K562 (cell line): ENCODE data around the gene ZCWPW1. TPM values are rescaled to one million over a fixed set of nuclear protein-coding genes. Genes with fewer than 3 reads are reported as not detected.
A peak's percentile ranks its signal among the peaks of the same experiment; 100 is the strongest.

Experiments
- CAMTA2 ChIP-seq: fragments of 250-450 bp; sonication (Bioruptor Pico); conservative IDR thresholded peaks from 2 replicates; pipeline ENCODE4 v1.5.1; 2022
- CHCHD3 ChIP-seq: fragments of 250-450 bp; sonication (Bioruptor Pico); IDR thresholded peaks from 2 replicates; pipeline ENCODE4 v2.1.2; 2022; ENCODE audit warnings: mild to moderate bottlenecking
- CSDE1 ChIP-seq, 2 experiments: fragments of 450-650 bp; IDR thresholded peaks; 2 replicates each; pipeline ENCODE4 v1.6.1; 2016; ENCODE audit warnings: mild to moderate bottlenecking in 1 of 2
- HNRNPL ChIP-seq: fragments of 200-400 bp; formaldehyde crosslinking; IDR thresholded peaks from 2 replicates; pipeline ENCODE4 v1.6.1; 2017; ENCODE audit warnings: low read depth, mild to moderate bottlenecking, low read length
- KAT2B ChIP-seq: IDR thresholded peaks from one replicate; pipeline ENCODE4 v1.6.1; 2012; ENCODE audit warnings: low read depth, mild to moderate bottlenecking, control low read depth, inconsistent platforms, low read length, moderate library complexity
- SIX5 ChIP-seq, 2 experiments: IDR thresholded peaks; 2 replicates each; pipeline ENCODE4 v1.6.1; 2011; ENCODE audit warnings: low read length in 2 of 2, borderline replicate concordance in 1 of 2, low read depth in 1 of 2, mild to moderate bottlenecking in 1 of 2, moderate library complexity in 1 of 2; ENCODE audit not compliant: insufficient read depth in 1 of 2
- ZNF165 ChIP-seq: fragments of 250-450 bp; sonication (Bioruptor Pico); IDR thresholded peaks from 2 replicates; pipeline ENCODE4 v1.4.0; 2020; ENCODE audit warnings: borderline replicate concordance
- ZNF431 ChIP-seq: sonication (generic); formaldehyde crosslinking; IDR thresholded peaks from 2 replicates; pipeline ENCODE4 v1.8.0; 2022; ENCODE audit warnings: mild to moderate bottlenecking, missing genetic modification reagents
- polyA plus RNA-seq, 8 experiments: library from polyadenylated mRNA; depleted of rRNA in 4 of 8; stranded (reverse) in 5 of 8; unstranded in 3 of 8; fragments of >200 nt; fragmentation: Nextera tagmentation in 2 of 8; fragmentation: Illumina TruSeq in 1 of 8; extraction: Ambion mirVana in 2 of 8; extraction: Trizol in 1 of 8; gene quantifications; 2 replicates each; pipeline versions ENCODE4 v1.2.1 to v1.2.3, GENCODE V29; 2011 to 2014; ENCODE audit warnings: inconsistent platforms in 1 of 8, missing spikeins in 1 of 8
- total RNA-seq, 7 experiments: library from RNA; depleted of rRNA in 6 of 7; stranded (reverse); fragments of >200 nt in 6 of 7; fragmentation: Illumina TruSeq in 2 of 7; extraction: Trizol in 2 of 7; gene quantifications; 2 replicates each; pipeline versions ENCODE4 v1.2.1 to v1.2.3, GENCODE V29; 2011 to 2021; ENCODE audit warnings: low replicate concordance in 1 of 7
- TF ChIP-seq, protein P1 (sequence below): sonication (generic); formaldehyde crosslinking; IDR thresholded peaks from 2 replicates; pipeline ENCODE4 v1.8.1; 2022; ENCODE audit warnings: missing genetic modification reagents
- TF ChIP-seq, protein P2 (sequence below): sonication (generic); formaldehyde crosslinking; IDR thresholded peaks from 2 replicates; pipeline ENCODE4 v1.8.0; 2022; ENCODE audit warnings: mild to moderate bottlenecking, missing genetic modification reagents
- TF ChIP-seq, protein P3 (sequence below): fragments of 450-650 bp; formaldehyde crosslinking; IDR thresholded peaks from 2 replicates; pipeline ENCODE4 v1.4.0; 2020; ENCODE audit warnings: mild to moderate bottlenecking, moderate library complexity

ZCWPW1 gene
- total and polyA plus RNA-seq, 9 of the 15 experiments (the other 6 are each of a cell fraction or from before 2014, with no cell fraction given): 0.18 to 1.7 (median 1.2) TPM

DNA sequence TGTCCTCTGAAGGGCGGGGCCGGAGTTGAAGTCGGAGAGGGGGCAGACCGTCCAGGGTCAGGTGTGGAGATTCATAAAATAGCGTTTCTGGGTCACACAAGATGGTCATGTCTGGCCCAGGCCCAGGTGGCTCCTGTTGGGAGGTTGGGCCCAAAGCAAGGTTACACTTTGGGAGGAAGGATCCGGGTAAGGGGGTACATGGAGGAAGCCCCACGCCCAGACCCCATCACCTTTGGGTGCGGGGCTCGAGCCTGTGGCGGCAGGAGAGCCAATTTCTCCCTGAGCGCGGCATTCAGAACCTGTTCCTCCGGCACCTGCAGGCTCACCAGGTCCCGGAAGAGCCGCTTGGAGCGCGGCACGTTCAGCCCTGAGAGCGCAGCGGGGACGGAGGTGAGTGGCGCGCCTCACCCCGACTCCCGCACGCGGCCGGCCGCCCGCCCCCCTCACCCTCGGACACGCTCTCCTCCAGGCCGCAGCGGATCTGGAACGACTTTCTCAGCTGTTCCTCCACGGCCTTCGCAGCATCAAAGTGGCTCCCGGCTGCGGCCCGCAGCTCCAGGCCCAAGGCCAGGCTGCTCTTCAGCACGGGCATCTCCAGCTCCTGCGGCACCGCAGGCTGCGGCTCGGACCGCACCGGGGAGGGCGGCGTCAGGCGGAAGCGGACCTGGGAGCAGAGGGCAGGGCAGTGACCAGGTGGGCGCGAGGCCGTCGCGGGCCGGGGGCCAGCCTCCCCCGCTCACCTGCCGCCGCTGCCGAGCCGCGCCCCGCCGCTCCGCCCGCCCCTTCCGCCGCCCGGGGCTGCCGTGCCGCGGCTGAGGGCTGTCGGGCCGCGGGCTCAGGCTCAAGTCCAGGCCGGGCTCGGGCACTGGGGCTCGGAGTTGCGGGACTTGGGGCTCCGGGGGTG is 7.2 kb upstream of the ZCWPW1 start (continued):
- TF ChIP-seq, protein P1, sequence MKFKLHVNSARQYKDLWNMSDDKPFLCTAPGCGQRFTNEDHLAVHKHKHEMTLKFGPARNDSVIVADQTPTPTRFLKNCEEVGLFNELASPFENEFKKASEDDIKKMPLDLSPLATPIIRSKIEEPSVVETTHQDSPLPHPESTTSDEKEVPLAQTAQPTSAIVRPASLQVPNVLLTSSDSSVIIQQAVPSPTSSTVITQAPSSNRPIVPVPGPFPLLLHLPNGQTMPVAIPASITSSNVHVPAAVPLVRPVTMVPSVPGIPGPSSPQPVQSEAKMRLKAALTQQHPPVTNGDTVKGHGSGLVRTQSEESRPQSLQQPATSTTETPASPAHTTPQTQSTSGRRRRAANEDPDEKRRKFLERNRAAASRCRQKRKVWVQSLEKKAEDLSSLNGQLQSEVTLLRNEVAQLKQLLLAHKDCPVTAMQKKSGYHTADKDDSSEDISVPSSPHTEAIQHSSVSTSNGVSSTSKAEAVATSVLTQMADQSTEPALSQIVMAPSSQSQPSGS (CRISPR knock-in tag): no peak
- TF ChIP-seq CHCHD3 (no peak), ZNF431 (CRISPR knock-in tag) (peak; percentile 77; the same call in 1 of the 2 replicates), CSDE1 (IDR thresholded peaks at IDR 0.05) (no peak), CAMTA2 (CRISPR knock-in tag) (0 out of 2 replicates have a peak, but pooled peaks have one; percentile 65), SIX5 (IDR thresholded peaks at IDR 0.05; ENCODE audit: borderline replicate concordance in 1 of 2, insufficient read depth in 1 of 2, low read depth in 1 of 2, low read length in 2 of 2) (no peak), HNRNPL (peak; percentile 52; the same call in 1 of the 2 replicates), KAT2B (no peak), ZNF165 (CRISPR knock-in tag) (0 out of 2 replicates have a peak, but pooled peaks have one; percentile 14)
- TF ChIP-seq, protein P2, sequence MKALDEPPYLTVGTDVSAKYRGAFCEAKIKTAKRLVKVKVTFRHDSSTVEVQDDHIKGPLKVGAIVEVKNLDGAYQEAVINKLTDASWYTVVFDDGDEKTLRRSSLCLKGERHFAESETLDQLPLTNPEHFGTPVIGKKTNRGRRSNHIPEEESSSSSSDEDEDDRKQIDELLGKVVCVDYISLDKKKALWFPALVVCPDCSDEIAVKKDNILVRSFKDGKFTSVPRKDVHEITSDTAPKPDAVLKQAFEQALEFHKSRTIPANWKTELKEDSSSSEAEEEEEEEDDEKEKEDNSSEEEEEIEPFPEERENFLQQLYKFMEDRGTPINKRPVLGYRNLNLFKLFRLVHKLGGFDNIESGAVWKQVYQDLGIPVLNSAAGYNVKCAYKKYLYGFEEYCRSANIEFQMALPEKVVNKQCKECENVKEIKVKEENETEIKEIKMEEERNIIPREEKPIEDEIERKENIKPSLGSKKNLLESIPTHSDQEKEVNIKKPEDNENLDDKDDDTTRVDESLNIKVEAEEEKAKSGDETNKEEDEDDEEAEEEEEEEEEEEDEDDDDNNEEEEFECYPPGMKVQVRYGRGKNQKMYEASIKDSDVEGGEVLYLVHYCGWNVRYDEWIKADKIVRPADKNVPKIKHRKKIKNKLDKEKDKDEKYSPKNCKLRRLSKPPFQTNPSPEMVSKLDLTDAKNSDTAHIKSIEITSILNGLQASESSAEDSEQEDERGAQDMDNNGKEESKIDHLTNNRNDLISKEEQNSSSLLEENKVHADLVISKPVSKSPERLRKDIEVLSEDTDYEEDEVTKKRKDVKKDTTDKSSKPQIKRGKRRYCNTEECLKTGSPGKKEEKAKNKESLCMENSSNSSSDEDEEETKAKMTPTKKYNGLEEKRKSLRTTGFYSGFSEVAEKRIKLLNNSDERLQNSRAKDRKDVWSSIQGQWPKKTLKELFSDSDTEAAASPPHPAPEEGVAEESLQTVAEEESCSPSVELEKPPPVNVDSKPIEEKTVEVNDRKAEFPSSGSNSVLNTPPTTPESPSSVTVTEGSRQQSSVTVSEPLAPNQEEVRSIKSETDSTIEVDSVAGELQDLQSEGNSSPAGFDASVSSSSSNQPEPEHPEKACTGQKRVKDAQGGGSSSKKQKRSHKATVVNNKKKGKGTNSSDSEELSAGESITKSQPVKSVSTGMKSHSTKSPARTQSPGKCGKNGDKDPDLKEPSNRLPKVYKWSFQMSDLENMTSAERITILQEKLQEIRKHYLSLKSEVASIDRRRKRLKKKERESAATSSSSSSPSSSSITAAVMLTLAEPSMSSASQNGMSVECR (CRISPR knock-in tag): peak; percentile 78; the same call in 1 of the 2 replicates
- TF ChIP-seq, protein P3, sequence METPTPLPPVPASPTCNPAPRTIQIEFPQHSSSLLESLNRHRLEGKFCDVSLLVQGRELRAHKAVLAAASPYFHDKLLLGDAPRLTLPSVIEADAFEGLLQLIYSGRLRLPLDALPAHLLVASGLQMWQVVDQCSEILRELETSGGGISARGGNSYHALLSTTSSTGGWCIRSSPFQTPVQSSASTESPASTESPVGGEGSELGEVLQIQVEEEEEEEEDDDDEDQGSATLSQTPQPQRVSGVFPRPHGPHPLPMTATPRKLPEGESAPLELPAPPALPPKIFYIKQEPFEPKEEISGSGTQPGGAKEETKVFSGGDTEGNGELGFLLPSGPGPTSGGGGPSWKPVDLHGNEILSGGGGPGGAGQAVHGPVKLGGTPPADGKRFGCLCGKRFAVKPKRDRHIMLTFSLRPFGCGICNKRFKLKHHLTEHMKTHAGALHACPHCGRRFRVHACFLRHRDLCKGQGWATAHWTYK (CRISPR knock-in tag): 0 out of 2 replicates have a peak, but pooled peaks have one; percentile 15
